ENCODE data around the gene MAK. TPM values are rescaled to one million over a fixed set of nuclear protein-coding genes. Genes with fewer than 3 reads are reported as not detected.
A peak's percentile ranks its signal among the peaks of the same experiment; 100 is the strongest.
"Not testable (repeated sequence)": the region's sequence is repeated elsewhere in the genome, so short reads cannot be mapped to it uniquely, and the experiment has no call there.

MAK gene
- total RNA-seq, 1 donor from 2014 or later: not detected

GRCh38 chr6:10853849-10854300, 15.5 kb upstream of the MAK start:
- DNase-seq (ENCODE audit: low read depth): not testable (repeated sequence)

GRCh38 chr6:10852361-10852960, 14.1 kb upstream of the MAK start:
- DNase-seq (ENCODE audit: low read depth): no peak

- no peak for DNase-seq (ENCODE audit: low read depth)
These were observed 12.4 kb upstream of the MAK start for GRCh38 chr6:10850728-10851127.

- no peak for DNase-seq (ENCODE audit: low read depth)
These were observed 11.6 kb upstream of the MAK start for GRCh38 chr6:10849901-10850300.

DNA sequence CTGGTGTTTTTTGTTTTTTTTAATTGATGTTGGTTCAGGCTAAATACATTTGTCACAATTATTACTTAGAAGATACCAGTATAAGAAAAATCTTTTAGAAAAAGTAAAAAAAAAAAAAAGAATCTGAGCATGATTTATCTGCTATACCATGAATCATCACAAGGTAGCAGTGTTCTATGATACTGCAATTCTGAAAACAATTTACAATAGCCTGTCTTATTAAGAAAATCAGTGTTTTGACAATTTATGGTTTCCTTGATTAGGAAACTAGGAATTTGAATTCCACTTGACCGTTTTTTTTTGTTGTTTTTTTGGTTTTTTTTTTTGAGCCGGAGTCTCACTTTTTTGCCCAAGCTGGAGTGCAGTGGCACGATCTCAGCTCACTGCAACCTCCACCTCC, 9.3 kb upstream of the MAK start:
- DNase-seq (ENCODE audit: low read depth): no peak

DNA sequence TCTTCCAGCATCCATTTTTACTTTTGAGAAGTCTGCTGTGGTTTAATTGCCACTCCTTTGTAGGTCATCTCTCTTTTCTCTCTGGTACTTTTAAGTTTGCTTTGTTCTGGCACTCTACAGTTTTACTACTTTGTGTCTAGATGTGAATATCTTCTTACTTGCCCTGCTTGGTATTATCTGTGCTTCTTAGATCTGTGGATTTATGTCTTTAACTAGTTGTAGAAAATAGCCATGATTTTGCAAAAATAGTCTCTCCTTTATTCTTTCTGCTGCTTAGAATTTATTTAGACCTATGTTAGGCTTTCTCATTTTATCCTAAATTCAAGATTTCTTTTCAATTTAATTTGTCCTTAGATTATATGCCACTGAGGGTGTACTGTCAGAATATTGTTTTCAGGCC, 5.2 kb upstream of the MAK start:
- no peak for DNase-seq (ENCODE audit: low read depth)

GRCh38 chr6:10838794-10839333, 525 bp upstream of the MAK start:
- no peak for DNase-seq (ENCODE audit: low read depth)

GRCh38 chr6:10837622-10837994, 731 bp downstream of the MAK start:
- DNase-seq (ENCODE audit: low read depth): peak; percentile 8

DNA sequence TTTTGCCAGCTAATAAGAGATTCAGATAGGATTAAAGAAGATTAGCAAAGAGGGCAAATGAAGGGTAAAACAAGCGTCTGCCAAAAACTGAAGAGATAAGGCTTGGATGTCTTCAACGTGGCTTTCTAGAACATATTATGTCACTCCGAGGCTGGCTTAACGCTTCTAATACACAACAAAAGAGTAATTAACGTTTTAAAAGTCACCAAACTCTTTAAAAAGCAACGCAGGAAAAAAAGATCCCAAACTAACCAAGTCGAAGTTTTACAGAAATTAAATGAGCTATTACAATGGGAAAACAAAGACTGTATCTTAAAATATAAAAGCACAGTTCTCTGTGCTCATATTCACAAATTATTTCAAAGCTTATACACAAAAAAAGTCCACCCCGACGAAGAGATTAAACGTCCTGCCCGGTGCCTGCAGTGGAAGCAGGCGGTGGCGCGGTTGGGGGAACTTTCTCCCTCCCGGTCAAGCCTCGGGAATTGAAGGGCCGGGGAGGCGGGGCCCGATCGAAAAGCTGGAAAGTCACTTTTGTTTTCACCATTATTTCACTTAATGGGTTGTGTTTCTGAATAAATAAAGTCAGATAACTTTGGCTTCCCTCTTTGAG, 1.2 kb downstream of the MAK start:
- DNase-seq (ENCODE audit: low read depth): peak; percentile 19

GRCh38 chr6:10834823-10835222, 3.5 kb downstream of the MAK start:
- no peak for DNase-seq (ENCODE audit: low read depth)

GRCh38 chr6:10831609-10832008, 6.7 kb downstream of the MAK start:
- DNase-seq (ENCODE audit: low read depth): no peak

- DNase-seq (ENCODE audit: low read depth): no peak
These were observed 13.5 kb downstream of the MAK start for GRCh38 chr6:10824819-10825218.

- DNase-seq (ENCODE audit: low read depth): no peak
These were observed 14.0 kb downstream of the MAK start for GRCh38 chr6:10824297-10824696.

- DNase-seq (ENCODE audit: low read depth): not testable (repeated sequence)
These were observed 24.2 kb downstream of the MAK start for GRCh38 chr6:10814176-10814575.

- no peak for DNase-seq (ENCODE audit: low read depth)
These were observed 29.2 kb downstream of the MAK start for GRCh38 chr6:10809098-10809497.

GRCh38 chr6:10808376-10808775, 30.0 kb downstream of the MAK start:
- DNase-seq (ENCODE audit: low read depth): no peak

GRCh38 chr6:10801224-10801848, 37.0 kb downstream of the MAK start:
- peak; percentile 69 for DNase-seq (ENCODE audit: low read depth)

GRCh38 chr6:10800810-10801209, 37.5 kb downstream of the MAK start:
- no peak for DNase-seq (ENCODE audit: low read depth)

DNA sequence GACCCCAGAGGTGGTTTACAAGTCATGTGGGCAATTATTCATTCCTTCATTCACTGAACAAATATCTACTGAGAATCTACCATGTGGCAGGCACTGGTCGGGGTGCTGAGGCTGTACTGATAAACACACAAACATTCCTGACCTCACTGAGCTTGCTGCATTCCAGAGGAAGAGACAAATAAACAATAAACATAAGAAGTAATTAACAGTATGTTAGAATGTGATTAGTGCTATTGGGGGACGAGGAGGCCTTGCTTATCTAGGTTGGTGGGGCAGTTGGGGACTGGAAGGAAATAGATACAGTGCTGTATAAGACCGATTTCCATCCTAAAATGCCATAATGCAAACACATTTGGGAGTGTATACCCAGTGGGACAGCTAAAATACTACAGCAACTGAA, 44.1 kb downstream of the MAK start:
- DNase-seq (ENCODE audit: low read depth): no peak

- DNase-seq (ENCODE audit: low read depth): no peak
These were observed 44.6 kb downstream of the MAK start for GRCh38 chr6:10793695-10794094.

- DNase-seq (ENCODE audit: low read depth): no peak
These were observed 45.3 kb downstream of the MAK start for GRCh38 chr6:10793035-10793434.

GRCh38 chr6:10792101-10792500, 46.2 kb downstream of the MAK start:
- peak; percentile 67 for DNase-seq (ENCODE audit: low read depth)

DNA sequence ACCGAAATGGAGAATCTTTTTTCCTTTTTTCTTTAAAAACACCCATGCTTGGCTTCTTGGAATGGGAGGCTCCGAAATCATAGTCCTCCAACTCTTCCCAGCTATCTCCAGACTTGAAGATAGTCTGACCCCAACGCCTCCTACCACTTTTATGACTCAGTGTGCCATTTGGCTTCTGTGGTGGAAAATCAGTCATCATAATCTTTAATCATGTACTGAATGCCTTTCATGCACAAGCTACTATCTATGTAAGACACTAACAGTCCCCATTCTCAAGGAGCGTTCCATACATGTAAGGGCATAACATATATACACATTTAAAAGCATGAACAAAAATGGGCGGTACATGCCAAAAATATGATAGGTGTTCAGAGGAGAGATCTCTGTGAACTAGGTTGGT, 46.7 kb downstream of the MAK start:
- peak; percentile 49 for DNase-seq (ENCODE audit: low read depth)

Data from myocyte (in vitro differentiated cells).